HG03520 (cell line): ENCODE data around the gene NFATC1.
"Not testable (repeated sequence)": the region's sequence is repeated elsewhere in the genome, so short reads cannot be mapped to it uniquely, and the experiment has no call there.

Source experiments
- ATAC-seq: cut with Tn5 transposase; IDR thresholded peaks from one replicate; pipeline ENCODE4 v1.9.1; 2021; ENCODE audit warnings: mild to moderate bottlenecking, moderate library complexity; ENCODE audit not compliant: unreplicated experiment

NFATC1 gene

GRCh38 chr18:79503406-79503805 lies 107.7 kb downstream of the NFATC1 start:
- ATAC-seq, result no peak

DNA sequence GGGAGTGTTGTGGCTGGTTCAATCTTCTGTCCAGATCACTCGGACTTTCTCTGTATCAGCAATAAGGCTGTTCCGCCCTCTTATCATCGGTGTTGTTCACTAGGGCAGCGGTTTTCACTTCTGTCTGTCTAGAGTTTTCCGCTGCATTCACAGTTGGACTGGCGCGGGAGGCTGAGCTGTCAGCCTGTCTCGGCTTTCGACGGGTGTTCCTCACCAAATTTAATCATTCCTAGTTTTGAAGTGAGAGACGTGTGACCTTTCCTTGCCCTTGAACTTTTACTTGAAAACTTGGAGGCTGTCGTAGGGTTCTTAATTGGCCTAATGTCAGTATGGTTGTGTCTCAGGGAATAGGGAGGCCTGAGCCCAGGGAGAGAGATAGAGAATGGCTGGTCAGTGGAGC lies 108.3 kb downstream of the NFATC1 start:
- ATAC-seq, result no peak

DNA sequence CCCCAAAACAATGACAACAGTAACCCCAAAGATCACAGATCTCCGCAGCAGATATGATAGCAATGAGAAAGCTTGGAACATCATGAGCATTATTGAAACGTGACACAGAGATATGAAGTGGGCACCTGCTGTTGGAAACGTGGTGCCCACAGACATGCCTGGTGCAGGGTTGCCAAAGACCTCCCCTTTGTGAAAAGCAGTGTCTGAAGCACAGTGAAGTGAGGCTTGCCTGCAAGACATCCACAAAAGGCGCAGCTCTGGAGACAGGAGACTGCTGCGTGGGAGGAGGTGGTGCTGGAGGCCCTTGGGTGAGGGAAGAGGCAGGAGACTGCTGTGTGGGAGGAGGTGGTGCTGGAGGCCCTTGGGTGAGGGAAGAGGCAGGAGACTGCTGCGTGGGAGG lies 108.8 kb downstream of the NFATC1 start:
- ATAC-seq, result not testable (repeated sequence)

GRCh38 chr18:79505465-79505864 lies 109.7 kb downstream of the NFATC1 start:
- not testable (repeated sequence) for ATAC-seq

DNA sequence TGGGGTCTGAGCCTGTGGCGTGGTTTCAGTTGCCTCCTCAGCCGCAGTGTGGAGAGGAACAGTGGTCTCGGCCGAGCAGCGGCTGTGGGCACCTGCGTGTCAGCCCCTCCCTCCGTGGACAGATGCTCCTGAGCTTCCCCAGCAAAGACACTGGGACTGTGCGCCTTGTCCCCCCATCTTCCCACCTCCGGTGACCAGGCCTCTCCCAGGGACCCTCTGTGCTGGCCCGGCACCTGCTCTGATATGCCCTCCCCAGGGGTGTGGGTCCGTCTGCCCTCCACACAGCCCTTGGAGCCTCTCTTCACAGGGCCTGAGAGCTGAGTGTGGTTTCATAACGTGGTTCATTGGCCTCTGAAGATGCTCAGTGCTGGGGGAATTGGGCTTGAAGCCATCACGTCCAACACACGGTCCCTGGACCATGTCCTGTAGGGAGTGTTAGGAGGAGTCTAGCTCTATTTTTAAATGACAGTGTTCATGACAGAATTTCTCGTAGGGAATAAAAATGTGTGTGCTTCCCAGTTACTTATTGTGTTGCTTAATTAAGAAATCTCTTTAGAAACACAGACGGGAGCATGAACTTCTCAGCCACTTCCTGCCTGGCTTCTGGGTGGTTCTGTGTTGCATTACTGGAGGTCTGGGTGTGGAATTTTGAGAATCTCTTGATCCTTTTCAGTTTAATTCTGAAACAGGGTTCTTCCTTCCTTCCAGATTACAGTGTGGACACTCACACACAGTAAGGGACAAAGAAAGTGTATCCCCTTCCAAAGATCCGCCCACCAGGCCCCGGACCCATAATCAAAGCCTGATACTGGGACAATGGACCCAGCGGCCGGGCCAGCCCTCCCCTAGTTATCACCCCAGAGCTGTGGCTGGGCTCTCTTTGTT lies 110.7 kb downstream of the NFATC1 start:
- ATAC-seq, result no peak

DNA sequence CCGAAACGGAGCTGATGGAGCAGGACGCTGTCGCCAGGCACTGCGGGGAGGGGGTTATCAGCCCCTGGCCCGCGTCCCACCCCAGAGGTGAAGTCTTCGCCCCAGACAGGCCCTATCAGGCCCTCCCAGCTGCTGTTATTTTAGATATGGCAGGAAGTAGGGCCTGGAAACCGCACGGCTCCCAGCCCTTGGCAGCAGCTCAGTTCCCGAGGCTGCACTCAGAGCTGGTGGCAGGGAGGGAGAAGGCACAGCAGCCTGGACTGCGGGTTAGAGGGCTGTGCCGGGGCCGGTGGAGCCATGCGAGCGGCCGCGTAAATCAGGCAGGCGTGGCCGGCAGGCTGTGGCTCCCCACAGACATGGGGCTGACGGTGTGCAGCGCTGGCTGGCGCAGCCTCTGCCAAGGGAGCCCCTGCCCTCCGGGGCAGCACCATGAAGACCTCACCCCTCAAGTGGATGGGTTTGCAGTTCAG lies 111.4 kb downstream of the NFATC1 start:
- ATAC-seq, result no peak

GRCh38 chr18:79507546-79508480 lies 112.1 kb downstream of the NFATC1 start:
- ATAC-seq, result no peak

- no peak for ATAC-seq
Measured at GRCh38 chr18:79508565-79509535, 113.1 kb downstream of the NFATC1 start.

- no peak for ATAC-seq
Measured at GRCh38 chr18:79509536-79509930, 113.8 kb downstream of the NFATC1 start.

DNA sequence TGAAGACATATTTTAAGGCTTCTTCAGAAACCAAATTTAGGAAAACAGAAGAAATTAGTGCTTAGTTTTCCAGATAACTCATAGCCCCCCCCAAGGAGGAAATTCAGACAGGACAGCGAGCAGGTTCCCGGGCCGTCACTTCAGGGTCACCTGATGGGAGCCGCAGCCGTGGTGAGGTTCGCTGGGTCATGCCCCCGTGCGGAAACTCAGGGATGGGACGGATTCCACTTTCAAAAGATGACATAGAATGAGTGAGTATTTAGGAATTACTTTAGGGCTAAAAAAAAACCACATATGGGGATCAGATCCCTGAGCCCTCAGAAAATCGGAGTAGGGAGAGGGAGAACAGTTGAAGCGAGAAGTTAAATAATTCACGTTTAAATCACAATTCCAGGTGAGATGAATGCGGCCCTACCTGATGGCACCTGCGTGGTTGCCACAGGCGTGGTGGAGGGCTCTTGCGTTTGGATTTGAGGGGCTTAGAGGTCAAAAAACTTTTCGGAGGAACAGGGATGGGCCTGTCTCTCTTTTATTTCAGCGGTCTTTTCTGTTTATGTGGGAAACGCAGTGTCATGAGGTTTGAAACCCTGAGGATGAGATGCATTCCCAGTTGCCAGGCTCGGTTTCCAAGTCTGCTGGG lies 114.4 kb downstream of the NFATC1 start:
- ATAC-seq, result no peak

DNA sequence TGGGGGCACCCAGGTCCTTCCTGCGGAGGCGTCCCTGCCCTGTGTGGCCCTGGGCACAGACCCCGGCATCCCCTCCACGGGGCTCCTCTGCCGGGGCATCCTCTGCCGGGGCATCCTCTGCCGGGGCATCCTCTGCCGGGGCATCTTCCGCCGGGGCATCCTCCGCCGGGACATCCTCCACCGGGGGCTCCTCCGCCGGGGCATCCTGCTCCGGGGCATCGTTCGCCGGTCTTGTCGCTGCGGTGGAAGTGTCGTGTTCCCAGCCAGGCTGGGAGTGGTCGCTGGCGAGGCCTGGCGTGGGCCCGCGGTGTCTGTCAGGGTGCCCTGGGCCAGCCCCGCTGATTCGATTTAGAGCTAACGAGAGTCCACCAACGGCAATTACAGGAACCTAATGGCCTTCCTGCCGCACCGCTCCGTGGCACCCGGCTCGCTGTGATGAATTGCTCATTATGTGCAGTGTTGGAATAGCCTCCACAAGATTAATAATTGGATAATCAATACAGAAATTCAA lies 115.1 kb downstream of the NFATC1 start:
- ATAC-seq, result no peak

DNA sequence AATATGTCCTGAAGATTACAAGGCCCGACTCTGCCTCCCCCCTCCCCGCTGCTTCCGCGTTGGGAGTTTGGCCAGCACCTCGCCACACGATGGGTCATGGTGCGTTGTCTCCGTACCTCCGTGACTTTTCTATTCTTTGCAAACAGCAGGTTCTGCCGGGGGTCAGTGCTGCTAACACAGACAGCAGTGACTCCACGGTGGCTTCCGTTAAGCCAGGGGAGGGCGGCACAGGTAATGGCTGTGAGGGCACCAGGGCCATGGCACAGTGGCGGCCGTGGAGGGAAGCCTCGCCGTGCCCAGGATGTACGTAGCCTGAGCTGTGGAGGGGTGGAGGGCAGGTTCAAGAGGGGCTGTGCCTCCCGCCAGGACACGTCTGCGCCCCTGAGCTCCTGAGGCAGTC lies 115.5 kb downstream of the NFATC1 start:
- no peak for ATAC-seq

DNA sequence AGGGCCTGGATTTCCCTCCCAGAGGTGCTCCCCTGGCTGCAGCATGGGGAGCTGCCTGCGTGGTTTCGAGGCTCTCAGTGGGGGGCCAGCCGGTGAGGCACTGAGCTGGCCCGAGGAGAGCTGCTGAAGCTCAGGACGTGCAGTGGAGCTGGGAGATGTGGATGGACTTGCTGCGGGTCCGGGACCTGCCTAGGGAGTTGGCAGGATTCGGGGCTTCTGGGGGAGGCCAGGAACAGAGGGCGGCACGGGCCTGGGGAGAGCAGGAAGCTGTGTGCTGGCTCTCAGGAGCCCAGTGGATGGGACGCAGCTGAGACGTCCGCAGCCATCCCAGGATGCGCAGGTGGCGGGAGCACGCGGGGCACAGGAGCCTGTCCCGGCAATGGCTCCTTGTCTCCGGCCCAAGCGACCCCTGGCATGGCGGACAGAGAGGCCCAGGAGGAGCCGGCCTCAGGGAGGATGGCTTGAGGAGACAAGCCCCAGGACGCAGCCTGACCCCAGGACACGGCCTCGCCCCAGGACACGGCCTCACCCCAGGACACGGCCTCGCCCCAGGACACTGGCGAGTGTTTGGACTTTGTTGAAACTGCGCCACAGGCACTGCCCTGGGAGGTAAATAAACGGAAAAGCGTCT lies 116.1 kb downstream of the NFATC1 start:
- ATAC-seq, result no peak

DNA sequence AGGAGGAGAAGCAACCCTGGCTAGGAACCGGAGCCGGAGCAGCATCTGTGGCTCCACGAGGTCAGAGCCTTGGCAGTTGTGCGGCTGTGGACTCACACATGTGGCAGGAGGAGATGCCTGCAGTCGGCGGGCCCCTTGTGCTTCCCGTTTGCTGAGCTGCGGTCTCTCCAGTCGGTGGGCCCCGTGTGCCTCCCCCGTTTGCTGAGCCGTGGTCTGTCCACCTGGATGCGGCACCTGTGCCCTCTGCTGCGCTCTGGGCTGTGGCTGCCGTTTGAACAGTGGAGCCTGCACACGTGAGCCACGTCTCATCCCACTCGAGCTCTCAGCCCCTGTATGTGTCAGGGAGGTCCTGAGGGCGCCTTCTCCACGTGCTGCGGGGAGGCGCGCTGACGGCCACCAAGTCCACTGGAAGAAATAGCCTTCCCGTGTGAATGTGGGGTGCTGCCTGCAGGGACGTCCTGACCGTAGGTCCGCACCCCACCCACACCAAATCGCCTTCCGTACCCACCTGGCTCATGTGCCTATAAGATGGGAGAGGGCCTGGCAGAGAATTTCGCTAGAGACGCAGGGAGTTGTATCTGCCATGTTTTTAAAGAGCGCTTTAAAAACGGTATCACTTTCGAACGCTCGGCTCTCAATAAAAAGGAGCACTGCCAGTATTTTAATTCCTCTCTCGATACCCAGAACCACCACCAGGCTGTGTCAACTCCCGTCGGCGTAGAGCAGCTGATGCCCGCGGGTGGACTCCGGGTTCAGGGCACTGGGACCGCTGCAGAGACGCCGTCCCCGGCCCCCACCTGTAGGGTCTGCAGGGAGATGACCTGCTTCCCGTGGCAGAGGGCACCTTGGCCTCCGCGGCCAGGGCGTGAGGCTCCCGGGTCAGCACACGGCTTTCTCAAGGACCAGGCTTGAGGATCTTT lies 117.0 kb downstream of the NFATC1 start:
- ATAC-seq, result no peak

DNA sequence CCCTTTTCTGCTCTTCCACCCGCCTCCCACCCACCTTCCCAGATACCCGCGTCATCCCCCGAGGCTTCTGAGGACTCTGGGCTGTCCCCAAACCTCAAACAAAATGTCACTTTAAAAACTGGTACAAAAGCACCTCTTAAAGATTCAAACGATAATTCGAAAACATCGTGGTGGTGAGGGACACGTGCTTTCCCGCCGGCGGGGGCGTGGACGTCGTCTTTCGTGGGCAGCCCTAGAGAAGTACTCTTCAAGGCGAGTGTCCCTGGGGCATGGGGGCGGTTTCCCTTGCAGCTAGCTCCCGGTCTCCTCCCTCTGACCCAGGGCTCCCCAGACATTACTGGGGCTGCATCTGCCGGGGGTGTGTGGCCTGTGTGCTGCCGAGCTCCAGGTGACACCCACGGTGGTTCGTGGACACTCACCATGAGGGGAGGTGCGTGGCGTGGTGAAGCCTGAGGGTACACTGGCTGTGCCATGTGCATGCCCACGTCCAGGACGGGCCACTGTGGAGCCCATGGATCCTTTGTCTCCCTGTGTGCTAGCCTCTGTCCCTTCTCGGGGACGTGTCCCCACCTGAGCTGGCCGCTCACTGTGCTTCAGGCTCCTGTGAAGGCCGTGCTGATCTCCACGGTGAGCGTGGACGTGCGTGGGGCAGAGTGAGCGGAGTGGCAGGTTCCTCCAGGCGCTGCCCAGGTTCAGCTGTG lies 117.8 kb downstream of the NFATC1 start:
- ATAC-seq, result no peak

DNA sequence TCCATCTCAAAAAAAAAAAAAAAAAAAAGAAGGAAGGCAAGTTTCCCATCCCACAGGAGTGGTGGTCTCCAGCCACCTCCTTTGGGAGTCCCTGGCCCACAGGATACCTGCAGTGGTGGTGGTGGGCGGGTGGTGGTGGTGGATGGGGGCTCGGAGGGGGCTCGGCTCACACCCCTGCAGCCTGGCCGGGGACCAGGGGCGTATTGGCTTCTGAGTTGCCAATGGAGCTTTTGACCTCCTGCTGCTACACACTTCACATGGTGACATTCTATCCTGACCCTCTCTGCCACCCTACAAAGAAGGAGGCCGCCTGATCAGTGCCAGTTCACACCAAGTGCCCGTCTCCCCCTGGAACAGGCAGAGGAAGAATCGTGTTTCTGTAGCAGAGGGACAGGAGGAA lies 119.6 kb downstream of the NFATC1 start:
- no peak for ATAC-seq

DNA sequence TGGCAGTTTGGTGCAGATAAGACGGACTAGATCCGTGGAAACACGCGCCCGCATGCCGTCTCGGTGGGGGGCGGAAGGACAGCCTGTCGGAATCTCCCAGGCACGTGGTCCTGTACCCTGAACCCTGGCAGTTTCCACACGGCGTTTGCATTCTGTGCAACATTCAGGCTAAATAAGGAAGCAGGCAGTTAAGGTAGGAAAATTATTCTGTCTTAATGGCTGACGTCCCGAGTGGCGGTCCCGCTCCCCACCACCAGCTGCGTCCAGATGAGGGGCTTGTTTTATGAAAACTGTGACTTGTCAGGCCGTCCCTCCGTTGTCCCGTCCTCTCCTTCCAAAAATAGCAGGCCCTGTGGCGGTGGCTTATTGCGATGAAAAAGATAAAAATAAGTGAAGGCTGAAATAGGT lies 120.2 kb downstream of the NFATC1 start:
- ATAC-seq, result no peak
